Testis (tissue), 3 donors: ENCODE measurements around the gene CDH1. TPM values are rescaled to one million over a fixed set of nuclear protein-coding genes. Genes with fewer than 3 reads are reported as not detected.

Experiments used
- DNase-seq: peaks from one replicate; pipeline ENCODE4 v3.0.0-alpha.2; 2019
- H3K27ac ChIP-seq, 2 donors: fragments of 200-600 bp; sonication (generic); one replicate each; pipeline ENCODE4 v1.5.1; 2019
- H3K27me3 ChIP-seq: fragments of 200-600 bp; sonication (generic); one replicate; pipeline ENCODE4 v1.5.1; 2019
- H3K36me3 ChIP-seq: fragments of 200-600 bp; sonication (generic); one replicate; pipeline ENCODE4 v1.5.1; 2017; ENCODE audit warnings: low read depth; ENCODE audit errors: missing control alignments
- H3K4me1 ChIP-seq: fragments of 200-600 bp; sonication (generic); one replicate; pipeline ENCODE4 v1.5.1; 2019
- H3K4me3 ChIP-seq, 2 donors: fragments of 200-600 bp; sonication (generic); one replicate each; pipeline ENCODE4 v1.5.1; 2017 to 2019
- H3K9me3 ChIP-seq: fragments of 200-600 bp; sonication (generic); one replicate; pipeline ENCODE4 v1.5.1; 2017
- CTCF ChIP-seq, 3 experiments: fragments of 450-650 bp in 2 of 3; fragments of 200-600 bp in 1 of 3; sonication (generic) in 1 of 3; IDR thresholded peaks; one replicate each; pipeline ENCODE4 v1.5.1; 2016 to 2019; ENCODE audit warnings: antibody characterized with exemption in 3 of 3, mild to moderate bottlenecking in 2 of 3, moderate library complexity in 1 of 3
- POLR2A ChIP-seq: fragments of 450-650 bp; IDR thresholded peaks from one replicate; pipeline ENCODE4 v1.6.1; 2017; ENCODE audit warnings: antibody characterized with exemption, mild to moderate bottlenecking, moderate library complexity
- WGBS, 2 donors: methylation state at CpG; one replicate each; pipeline ENCODE4 v1.1.5; 2018; 5-methylcytosine and 5-hydroxymethylcytosine counted together
- intact Hi-C: fragments of 100-400 bp; cut with DNase I; formaldehyde crosslinking; loops from one replicate; pipeline ENCODE4 v1.15.1; 2023; ENCODE audit warnings: low total_unique reads
- polyA plus RNA-seq: library from polyadenylated mRNA; stranded (reverse); fragments of 350-450 nt; fragmentation: Illumina TruSeq; extraction: RNeasy Lipid Tissue Mini Kit (QIAGEN cat#74804); gene quantifications from one replicate; pipeline ENCODE4 v1.2.3, GENCODE V29; 2014; ENCODE audit warnings: low read depth, low replicate concordance; ENCODE audit not compliant: insufficient read depth
- total RNA-seq, 2 donors: library from RNA; depleted of rRNA; stranded (reverse); fragments of >200 nt; gene quantifications; one replicate each; pipeline ENCODE4 v1.2.3, GENCODE V29; 2016

Gene CDH1
- total and polyA plus RNA-seq, 3 donors from 2014 or later = 0.94 to 5.5 (median 2.1) TPM

DNA sequence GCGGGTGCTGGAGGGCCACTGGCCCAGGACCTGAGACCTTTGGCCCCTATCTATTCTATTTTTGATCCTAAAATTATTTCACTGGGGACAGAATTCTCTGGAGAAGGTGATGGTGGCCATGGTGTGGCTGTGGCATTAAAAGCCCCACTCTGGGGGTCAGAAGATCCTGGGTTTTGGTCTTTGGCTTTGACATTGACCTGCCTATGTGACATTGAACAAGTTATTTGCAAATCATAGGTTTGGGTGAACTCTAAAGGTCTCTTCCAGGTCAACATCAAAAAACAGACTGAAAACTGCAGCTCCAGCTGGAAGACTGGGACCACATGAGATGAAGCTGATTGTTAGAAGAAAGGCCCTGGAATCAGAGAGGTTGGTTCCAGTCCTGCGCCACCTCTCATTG is 2.3 kb upstream of the CDH1 start:
- H3K9me3 ChIP-seq = no peaks in the 10 kb centered on the region
- no peak for DNase-seq
- H3K27ac ChIP-seq = no peak overlapping the region
- H3K36me3 ChIP-seq = no peaks in the 10 kb centered on the region
- TF ChIP-seq POLR2A (no peak), CTCF (IDR thresholded peaks at IDR 0.05) (no peak)
- 97 to 98% methylated on average over 2 of the region's 2 CpGs for WGBS, 2 donors
- no peak overlapping the region for H3K4me3 ChIP-seq
- intact Hi-C loops = no loop called here
- peaks cover 10% of the 10 kb centered on the region for H3K4me1 ChIP-seq
- H3K27me3 ChIP-seq = peaks cover 3% of the 10 kb centered on the region

DNA sequence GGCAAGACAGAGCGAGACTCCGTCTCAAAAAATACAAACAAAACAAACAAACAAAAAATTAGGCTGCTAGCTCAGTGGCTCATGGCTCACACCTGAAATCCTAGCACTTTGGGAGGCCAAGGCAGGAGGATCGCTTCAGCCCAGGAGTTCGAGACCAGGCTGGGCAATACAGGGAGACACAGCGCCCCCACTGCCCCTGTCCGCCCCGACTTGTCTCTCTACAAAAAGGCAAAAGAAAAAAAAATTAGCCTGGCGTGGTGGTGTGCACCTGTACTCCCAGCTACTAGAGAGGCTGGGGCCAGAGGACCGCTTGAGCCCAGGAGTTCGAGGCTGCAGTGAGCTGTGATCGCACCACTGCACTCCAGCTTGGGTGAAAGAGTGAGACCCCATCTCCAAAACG is 531 bp upstream of the CDH1 start:
- H3K27me3 ChIP-seq = peaks cover 3% of the 10 kb centered on the region
- intact Hi-C loops = no loop called here
- TF ChIP-seq POLR2A (no peak), CTCF (IDR thresholded peaks at IDR 0.05) (no peak)
- peaks cover 10% of the 10 kb centered on the region for H3K4me1 ChIP-seq
- H3K36me3 ChIP-seq = no peaks in the 10 kb centered on the region
- no peak for DNase-seq
- H3K27ac ChIP-seq = no peak overlapping the region
- H3K4me3 ChIP-seq = peak overlapping the region in 1 of 2 donors; percentile 61
- no peaks in the 10 kb centered on the region for H3K9me3 ChIP-seq
- 69% methylated on average over 12 of the region's 12 CpGs for WGBS, 2 donors

DNA sequence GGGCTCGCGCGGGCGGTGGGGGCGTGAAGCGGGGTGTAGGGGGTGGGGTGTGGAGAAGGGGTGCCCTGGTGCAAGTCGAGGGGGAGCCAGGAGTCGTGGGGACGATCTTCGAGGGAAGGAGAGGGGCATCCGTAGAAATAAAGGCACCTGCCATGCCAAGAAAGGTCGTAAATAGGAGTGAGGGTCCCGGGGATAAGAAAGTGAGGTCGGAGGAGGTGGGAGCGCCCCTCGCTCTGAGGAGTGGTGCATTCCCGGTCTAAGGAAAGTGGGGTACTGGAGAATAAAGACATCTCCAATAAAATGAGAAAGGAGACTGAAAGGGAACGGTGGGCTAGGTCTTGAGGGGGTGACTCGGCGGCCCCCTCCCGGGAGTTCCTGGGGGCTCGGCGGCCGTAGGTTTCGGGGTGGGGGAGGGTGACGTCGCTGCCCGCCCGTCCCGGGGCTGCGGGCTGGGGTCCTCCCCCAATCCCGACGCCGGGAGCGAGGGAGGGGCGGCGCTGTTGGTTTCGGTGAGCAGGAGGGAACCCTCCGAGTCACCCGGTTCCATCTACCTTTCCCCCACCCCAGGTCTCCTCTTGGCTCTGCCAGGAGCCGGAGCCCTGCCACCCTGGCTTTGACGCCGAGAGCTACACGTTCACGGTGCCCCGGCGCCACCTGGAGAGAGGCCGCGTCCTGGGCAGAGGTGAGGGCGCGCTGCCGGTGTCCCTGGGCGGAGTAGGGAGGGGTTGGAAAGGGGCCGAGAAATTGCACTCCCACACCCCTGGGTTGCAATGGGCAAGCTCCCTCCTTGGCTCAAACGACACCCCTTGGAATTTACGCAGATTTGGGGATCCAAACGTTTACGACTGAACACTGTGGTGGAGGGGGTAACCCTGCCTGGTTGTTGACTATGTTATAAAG is 888 bp downstream of the CDH1 start:
- DNase-seq = peak; percentile 17
- peaks cover 10% of the 10 kb centered on the region for H3K4me1 ChIP-seq
- H3K27me3 ChIP-seq = peaks cover 3% of the 10 kb centered on the region
- peak overlapping the region; percentile 43 to 61 for H3K4me3 ChIP-seq
- intact Hi-C loops = no loop called here
- no peak overlapping the region for H3K27ac ChIP-seq
- H3K36me3 ChIP-seq = no peaks in the 10 kb centered on the region
- WGBS, 2 donors = 2 to 6% methylated on average over 30 to 56 of the region's 58 CpGs
- TF ChIP-seq POLR2A = no peak
- no peak for TF ChIP-seq CTCF (IDR thresholded peaks at IDR 0.05)
- H3K9me3 ChIP-seq = no peaks in the 10 kb centered on the region

DNA sequence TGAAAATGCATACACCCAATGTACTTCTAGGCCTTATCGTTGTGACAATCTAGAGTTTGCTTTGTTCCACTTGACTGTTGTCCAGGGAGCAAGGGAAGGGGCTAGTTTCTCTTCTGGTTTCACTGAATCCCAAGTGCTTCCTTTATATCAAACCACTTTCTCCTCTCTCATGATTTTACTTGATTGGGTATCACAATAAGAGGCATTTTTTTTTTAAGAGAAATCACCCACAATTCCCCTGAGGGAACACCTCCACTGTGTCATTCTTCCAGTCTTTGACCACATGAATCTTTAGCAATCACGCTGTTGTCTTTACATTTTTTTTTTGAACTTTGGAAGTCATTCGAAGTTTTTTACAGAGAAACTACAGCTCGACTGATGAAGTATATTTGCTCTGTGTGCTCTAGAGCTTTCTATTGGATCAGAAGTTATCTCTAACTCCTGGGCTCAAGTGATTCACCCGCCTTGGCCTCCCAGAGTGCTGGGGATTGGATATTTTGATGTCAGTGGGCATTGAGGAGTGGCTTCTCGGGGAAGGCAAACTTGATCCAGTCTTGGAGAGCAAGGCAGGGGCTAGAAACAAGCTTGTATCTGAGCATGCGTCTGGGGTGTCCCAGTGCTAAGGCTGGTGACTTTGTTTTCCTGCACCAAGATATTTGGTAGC is 3.0 kb downstream of the CDH1 start:
- Histone ChIP-seq H3K27me3 (peaks cover 3% of the 10 kb centered on the region), H3K36me3 (no peaks in the 10 kb centered on the region), H3K4me3 (no peak overlapping the region), H3K27ac (no peak overlapping the region), H3K4me1 (peaks cover 10% of the 10 kb centered on the region), H3K9me3 (no peaks in the 10 kb centered on the region)
- WGBS, 2 donors = 70 to 73% methylated on average over 7 of the region's 7 CpGs
- DNase-seq = no peak
- TF ChIP-seq POLR2A = no peak
- intact Hi-C loops = no loop called here

- TF ChIP-seq CTCF (IDR thresholded peaks at IDR 0.05) = no peak
- peaks cover 3% of the 10 kb centered on the region for H3K27me3 ChIP-seq
- no peaks in the 10 kb centered on the region for H3K9me3 ChIP-seq
- H3K4me1 ChIP-seq = peaks cover 10% of the 10 kb centered on the region
- intact Hi-C loops = no loop called here
- H3K27ac ChIP-seq = no peak overlapping the region
- no peak overlapping the region for H3K4me3 ChIP-seq
- DNase-seq = no peak
- 78 to 86% methylated on average over 9 of the region's 9 CpGs for WGBS, 2 donors
- H3K36me3 ChIP-seq = no peaks in the 10 kb centered on the region
Observed at GRCh38 chr16:68740628-68741346, 3.7 kb downstream of the CDH1 start.
